GM12878 (cell line): ENCODE results near the gene PIGQ.

ENCODE experiments used
- POLR2AphosphoS5 ChIP-seq: IDR thresholded peaks from 2 replicates; pipeline ENCODE4 v1.6.1; 2011; ENCODE audit warnings: mild to moderate bottlenecking, low read length, inconsistent platforms
- TF ChIP-seq, protein P1 (sequence below): IDR thresholded peaks from 2 replicates; pipeline ENCODE4 v1.6.1; 2012; ENCODE audit warnings: low read depth, low read length, improper control_type of control experiment

DNA sequence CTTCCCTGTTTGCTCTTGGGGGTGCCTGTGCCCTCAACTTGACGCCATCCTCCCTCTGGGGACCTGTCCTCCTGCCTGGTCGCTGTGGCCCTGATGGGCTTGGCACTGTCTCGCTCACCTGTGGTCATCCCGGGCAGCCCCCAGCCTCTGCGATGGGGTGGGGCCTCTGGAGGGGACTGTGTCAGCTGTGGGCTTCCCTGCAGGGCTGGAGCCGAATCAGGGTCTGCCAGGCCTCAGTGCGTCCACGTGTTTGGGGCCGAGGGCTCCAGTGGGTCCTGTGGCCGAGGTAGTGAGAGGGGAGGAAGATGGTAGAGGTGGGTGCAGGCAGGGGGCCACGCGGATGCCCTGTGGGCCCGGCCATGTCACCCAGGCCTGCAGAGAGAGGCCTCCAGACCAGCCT, 8.0 kb downstream of the PIGQ start:
- TF ChIP-seq, protein P1, sequence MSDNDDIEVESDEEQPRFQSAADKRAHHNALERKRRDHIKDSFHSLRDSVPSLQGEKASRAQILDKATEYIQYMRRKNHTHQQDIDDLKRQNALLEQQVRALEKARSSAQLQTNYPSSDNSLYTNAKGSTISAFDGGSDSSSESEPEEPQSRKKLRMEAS: no peak
- TF ChIP-seq POLR2AphosphoS5: no peak
